Measurements from ENCODE around the gene PHF2.

PHF2 gene

DNA sequence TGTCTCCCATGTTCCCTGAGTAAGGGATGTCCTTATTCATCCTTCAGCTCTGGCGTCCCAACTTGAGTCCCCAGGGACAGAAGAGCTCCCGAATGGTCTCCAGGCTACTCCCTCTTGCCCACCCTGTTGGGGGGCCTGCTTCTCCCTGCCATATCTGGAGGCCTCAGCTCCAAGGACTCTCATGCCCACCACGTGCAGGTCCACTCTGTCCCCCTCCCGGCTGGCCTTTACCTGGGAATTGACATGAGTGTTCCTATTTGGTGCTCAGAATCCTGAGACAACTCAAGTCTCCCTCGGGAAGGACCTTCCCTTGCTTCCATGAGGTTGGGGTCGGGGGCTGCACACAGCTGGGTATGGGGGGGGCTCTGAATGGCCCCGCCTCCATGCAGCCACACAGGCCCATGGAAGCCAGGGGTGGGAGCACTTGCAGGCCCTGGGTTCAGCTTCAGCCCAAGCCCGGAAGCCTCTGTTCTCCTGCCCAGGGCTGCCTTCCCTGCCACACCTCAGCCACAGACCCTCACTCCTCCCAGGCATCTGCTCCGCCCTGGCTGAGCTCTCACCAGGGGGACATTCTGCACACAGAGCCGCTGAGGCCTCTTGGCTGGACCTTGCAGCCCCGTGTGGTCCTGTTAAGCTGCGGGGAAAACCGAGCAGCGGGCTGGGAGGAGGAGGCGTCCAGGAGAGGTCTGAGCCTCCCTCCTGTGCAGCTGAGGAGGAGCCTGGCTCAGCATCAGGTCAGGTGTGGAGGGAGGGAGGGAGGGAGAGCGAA is 121.9 kb downstream of the PHF2 start:
- H3K27ac Mint-ChIP-seq: no peak overlapping the region
- H3K9me3 Mint-ChIP-seq: peaks cover 15% of the 10 kb centered on the region

DNA sequence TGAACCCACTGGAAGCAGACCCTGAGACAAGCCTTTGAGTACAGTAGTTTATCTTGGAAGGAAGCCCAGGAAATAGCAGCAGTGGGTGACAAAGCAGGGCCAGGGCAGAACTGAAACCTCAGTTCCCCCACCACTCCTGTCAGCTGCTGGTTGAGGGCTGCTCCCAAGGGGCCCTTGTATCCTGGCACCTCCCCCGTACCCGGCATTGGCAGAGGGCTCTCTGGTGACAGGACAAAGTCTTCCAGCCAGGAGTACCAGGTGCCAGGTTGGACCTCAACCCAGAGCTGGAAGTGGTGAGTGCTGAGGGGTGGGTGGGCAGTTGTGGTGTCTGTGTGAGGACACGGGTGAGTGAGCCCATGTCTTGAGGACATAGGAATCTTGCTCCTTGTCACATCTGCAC is 123.3 kb downstream of the PHF2 start:
- Mint-ChIP-seq H3K36me3 (ENCODE audit: low read depth) (no peaks in the 10 kb centered on the region), H3K4me1 (no peaks in the 10 kb centered on the region), H3K9me3 (peaks cover 19% of the 10 kb centered on the region), H3K27me3 (ENCODE audit: low read depth) (peaks cover 6% of the 10 kb centered on the region), H3K27ac (no peak overlapping the region), H3K4me3 (no peak overlapping the region)
- TF ChIP-seq, protein P1, sequence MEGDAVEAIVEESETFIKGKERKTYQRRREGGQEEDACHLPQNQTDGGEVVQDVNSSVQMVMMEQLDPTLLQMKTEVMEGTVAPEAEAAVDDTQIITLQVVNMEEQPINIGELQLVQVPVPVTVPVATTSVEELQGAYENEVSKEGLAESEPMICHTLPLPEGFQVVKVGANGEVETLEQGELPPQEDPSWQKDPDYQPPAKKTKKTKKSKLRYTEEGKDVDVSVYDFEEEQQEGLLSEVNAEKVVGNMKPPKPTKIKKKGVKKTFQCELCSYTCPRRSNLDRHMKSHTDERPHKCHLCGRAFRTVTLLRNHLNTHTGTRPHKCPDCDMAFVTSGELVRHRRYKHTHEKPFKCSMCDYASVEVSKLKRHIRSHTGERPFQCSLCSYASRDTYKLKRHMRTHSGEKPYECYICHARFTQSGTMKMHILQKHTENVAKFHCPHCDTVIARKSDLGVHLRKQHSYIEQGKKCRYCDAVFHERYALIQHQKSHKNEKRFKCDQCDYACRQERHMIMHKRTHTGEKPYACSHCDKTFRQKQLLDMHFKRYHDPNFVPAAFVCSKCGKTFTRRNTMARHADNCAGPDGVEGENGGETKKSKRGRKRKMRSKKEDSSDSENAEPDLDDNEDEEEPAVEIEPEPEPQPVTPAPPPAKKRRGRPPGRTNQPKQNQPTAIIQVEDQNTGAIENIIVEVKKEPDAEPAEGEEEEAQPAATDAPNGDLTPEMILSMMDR (IDR thresholded peaks at IDR 0.05; ENCODE audit: unreplicated experiment in 3 of 3): no peak

More for the DNA sequence above, 121.9 kb downstream of the PHF2 start:
- no peaks in the 10 kb centered on the region for H3K36me3 Mint-ChIP-seq (ENCODE audit: low read depth)
- peaks cover 6% of the 10 kb centered on the region for H3K27me3 Mint-ChIP-seq (ENCODE audit: low read depth)
- H3K4me3 Mint-ChIP-seq: no peak overlapping the region
- H3K4me1 Mint-ChIP-seq: no peaks in the 10 kb centered on the region
- TF ChIP-seq, protein P1 (IDR thresholded peaks at IDR 0.05; ENCODE audit: unreplicated experiment in 3 of 3): no peak

DNA sequence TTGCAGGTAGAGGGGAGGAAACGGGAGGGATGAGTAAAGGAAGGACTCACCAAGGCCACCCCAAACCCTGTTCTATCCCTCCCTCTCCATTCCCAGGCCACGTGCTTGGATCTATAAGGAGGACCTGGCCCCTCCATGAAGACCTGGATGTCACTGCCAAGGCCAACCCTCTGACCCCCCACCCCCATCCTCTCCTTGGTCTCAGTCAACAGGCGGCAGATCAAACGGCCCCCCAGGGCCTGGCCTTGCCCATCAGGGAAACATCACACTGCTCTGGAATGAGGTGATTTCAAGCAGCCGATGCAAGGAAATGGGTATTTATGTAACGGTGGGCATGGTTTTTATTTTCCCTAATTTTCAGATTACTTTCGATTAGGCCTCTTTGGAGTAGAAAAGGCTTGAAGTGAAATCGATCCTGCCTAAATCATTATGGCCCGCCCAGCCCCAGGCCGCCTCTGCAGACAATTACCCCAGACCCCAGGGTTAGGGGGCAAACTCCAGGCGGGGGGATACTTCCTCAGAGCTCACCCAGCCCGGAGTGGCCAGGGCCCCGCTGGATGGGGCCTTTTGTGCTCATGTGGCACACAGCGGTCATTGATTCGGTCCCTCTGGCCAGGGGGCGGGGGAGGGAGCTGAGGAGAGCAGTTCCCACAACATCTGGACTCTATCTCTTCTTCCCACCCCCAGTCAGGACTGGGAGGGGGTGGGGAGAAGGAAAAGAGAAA is 125.3 kb downstream of the PHF2 start:
- Mint-ChIP-seq H3K4me3 (no peak overlapping the region), H3K27me3 (ENCODE audit: low read depth) (peaks cover 4% of the 10 kb centered on the region), H3K4me1 (no peaks in the 10 kb centered on the region), H3K9me3 (peaks cover 15% of the 10 kb centered on the region), H3K36me3 (ENCODE audit: low read depth) (no peaks in the 10 kb centered on the region), H3K27ac (no peak overlapping the region)
- TF ChIP-seq, protein P1 (IDR thresholded peaks at IDR 0.05; ENCODE audit: unreplicated experiment in 3 of 3): no peak

DNA sequence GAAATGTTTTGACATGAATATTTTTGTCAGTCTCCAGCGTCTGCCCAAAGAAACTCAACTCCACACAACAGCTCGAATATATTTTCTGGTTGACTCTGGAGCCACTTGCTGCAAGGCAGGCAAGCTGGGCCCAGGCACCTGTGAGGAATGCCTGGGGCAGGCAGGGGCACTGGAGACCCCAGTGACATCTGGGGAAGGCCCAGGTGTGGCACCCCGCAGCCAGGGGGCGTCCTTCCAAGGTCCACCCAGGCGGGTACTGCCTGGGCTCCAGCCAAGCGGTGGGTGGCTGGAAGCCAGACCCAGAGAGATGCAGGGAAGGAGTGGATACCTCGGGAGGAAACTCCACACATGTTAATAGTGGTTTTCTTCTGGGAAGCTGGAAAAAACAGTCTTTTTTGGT is 125.9 kb downstream of the PHF2 start:
- TF ChIP-seq, protein P1 (IDR thresholded peaks at IDR 0.05; ENCODE audit: unreplicated experiment in 3 of 3): no peak
- Mint-ChIP-seq H3K36me3 (ENCODE audit: low read depth) (no peaks in the 10 kb centered on the region), H3K4me1 (no peaks in the 10 kb centered on the region), H3K27me3 (ENCODE audit: low read depth) (no peaks in the 10 kb centered on the region), H3K4me3 (no peak overlapping the region), H3K27ac (no peak overlapping the region), H3K9me3 (peaks cover 13% of the 10 kb centered on the region)

DNA sequence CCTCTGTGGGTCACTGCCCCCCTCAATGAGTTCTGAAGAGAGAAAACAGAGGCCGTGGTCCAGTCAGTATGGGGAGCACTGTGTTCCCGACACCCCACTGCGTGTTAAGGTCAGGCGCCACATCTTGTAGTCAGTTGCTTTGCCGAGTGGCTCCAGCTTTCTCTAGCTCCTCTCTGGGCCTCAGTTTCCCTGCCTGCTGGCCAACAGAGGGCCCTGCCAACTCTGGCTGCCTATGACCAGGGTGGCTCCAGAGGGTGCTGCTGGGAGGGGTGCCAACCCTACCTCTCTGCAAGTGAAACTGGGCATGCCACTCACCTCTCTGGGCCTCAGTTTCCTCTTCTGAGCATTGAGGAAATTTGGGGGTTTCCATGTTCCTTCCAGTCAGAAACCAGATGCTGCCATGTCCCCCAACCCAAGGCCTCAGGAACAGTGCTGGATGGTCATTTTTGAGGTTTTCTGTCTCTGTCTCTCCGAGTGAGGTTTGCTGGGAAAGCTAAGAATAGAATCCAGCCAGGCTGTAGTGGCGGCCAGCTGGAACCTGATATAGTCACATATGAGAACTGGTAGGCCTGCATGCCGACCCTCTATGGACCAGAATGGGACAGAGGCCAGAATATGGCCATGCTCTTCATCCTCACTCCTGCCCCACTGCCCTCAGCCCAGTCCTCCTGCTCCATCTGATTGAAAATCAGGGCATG is 132.1 kb downstream of the PHF2 start:
- Mint-ChIP-seq H3K4me1 (no peaks in the 10 kb centered on the region), H3K4me3 (no peak overlapping the region), H3K36me3 (ENCODE audit: low read depth) (no peaks in the 10 kb centered on the region), H3K9me3 (peaks cover 8% of the 10 kb centered on the region), H3K27me3 (ENCODE audit: low read depth) (peaks cover 3% of the 10 kb centered on the region), H3K27ac (no peak overlapping the region)
- TF ChIP-seq, protein P1 (IDR thresholded peaks at IDR 0.05; ENCODE audit: unreplicated experiment in 3 of 3): no peak
